SK-N-SH treated with all-trans-retinoic acid at 6 μM for 48 hours (cell line): ENCODE data around the gene TRIP6.

Source experiments
- ATAC-seq: fragments of 200-7000 bp; cut with Tn5 transposase; 3 replicates; pipeline ENCODE4 v1.9.1; 2020; ENCODE audit warnings: mild to moderate bottlenecking, moderate library complexity
- ARNTL ChIP-seq: fragments of 450-650 bp; formaldehyde crosslinking; IDR thresholded peaks from 2 replicates; pipeline ENCODE4 v1.5.0; 2020; ENCODE audit warnings: low read depth, mild to moderate bottlenecking, moderate library complexity, borderline replicate concordance
- CREB5 ChIP-seq: fragments of 250-450 bp; sonication (Bioruptor Pico); IDR thresholded peaks from 2 replicates; pipeline ENCODE4 v1.5.1; 2020; ENCODE audit warnings: low read depth, mild to moderate bottlenecking, moderate library complexity
- CSDC2 ChIP-seq: fragments of 250-450 bp; sonication (Bioruptor Pico); IDR thresholded peaks from 2 replicates; pipeline ENCODE4 v1.5.0; 2020; ENCODE audit warnings: mild to moderate bottlenecking, moderate library complexity
- CSRNP3 ChIP-seq: fragments of 250-450 bp; sonication (Bioruptor Pico); IDR thresholded peaks from 2 replicates; pipeline ENCODE4 v1.5.1; 2021; ENCODE audit warnings: mild to moderate bottlenecking, moderate library complexity
- ESRRG ChIP-seq: fragments of 250-450 bp; sonication (Bioruptor Pico); IDR thresholded peaks from 2 replicates; pipeline ENCODE4 v1.6.1; 2021; ENCODE audit warnings: mild to moderate bottlenecking
- GLIS3 ChIP-seq: fragments of 250-450 bp; sonication (Bioruptor Pico); IDR thresholded peaks from 2 replicates; pipeline ENCODE4 v1.5.0; 2020; ENCODE audit warnings: mild to moderate bottlenecking, moderate library complexity
- ISL1 ChIP-seq: fragments of 250-450 bp; sonication (Bioruptor Pico); IDR thresholded peaks from 2 replicates; pipeline ENCODE4 v2.1.2; 2022; ENCODE audit warnings: mild to moderate bottlenecking, moderate library complexity
- OSR1 ChIP-seq: fragments of 250-450 bp; sonication (Bioruptor Pico); IDR thresholded peaks from 2 replicates; pipeline ENCODE4 v1.8.0; 2022; ENCODE audit warnings: moderate library complexity, mild to moderate bottlenecking, inconsistent platforms
- PATZ1 ChIP-seq: fragments of 250-450 bp; sonication (Bioruptor Pico); IDR thresholded peaks from 2 replicates; pipeline ENCODE4 v1.8.0; 2020; ENCODE audit warnings: mild to moderate bottlenecking, moderate library complexity, borderline replicate concordance
- POU6F1 ChIP-seq: fragments of 250-450 bp; sonication (Bioruptor Pico); IDR thresholded peaks from 2 replicates; pipeline ENCODE4 v1.8.0; 2021; ENCODE audit warnings: low read depth, mild to moderate bottlenecking, moderate library complexity, borderline replicate concordance
- PPARA ChIP-seq: fragments of 250-450 bp; sonication (Bioruptor Pico); IDR thresholded peaks from 2 replicates; pipeline ENCODE4 v1.5.0; 2020; ENCODE audit warnings: mild to moderate bottlenecking, borderline replicate concordance
- SNAI2 ChIP-seq: fragments of 250-450 bp; sonication (Bioruptor Pico); IDR thresholded peaks from 2 replicates; pipeline ENCODE4 v1.5.0; 2020; ENCODE audit warnings: mild to moderate bottlenecking, moderate library complexity
- TCF4 ChIP-seq: fragments of 250-450 bp; sonication (Bioruptor Pico); IDR thresholded peaks from 2 replicates; pipeline ENCODE4 v1.8.0; 2021; ENCODE audit warnings: mild to moderate bottlenecking, moderate library complexity, borderline replicate concordance
- TOX ChIP-seq: fragments of 250-450 bp; sonication (Bioruptor Pico); IDR thresholded peaks from 2 replicates; pipeline ENCODE4 v1.8.0; 2021; ENCODE audit warnings: mild to moderate bottlenecking, moderate library complexity, borderline replicate concordance
- TSHZ2 ChIP-seq: fragments of 250-450 bp; sonication (Bioruptor Pico); IDR thresholded peaks from 2 replicates; pipeline ENCODE4 v1.5.0; 2020; ENCODE audit warnings: mild to moderate bottlenecking, moderate library complexity
- ZFP30 ChIP-seq: fragments of 450-650 bp; formaldehyde crosslinking; IDR thresholded peaks from 2 replicates; pipeline ENCODE4 v1.5.0; 2022; ENCODE audit warnings: mild to moderate bottlenecking, moderate library complexity
- ZNF565 ChIP-seq: fragments of 450-650 bp; formaldehyde crosslinking; conservative IDR thresholded peaks from 2 replicates; pipeline ENCODE4 v1.5.0; 2020; ENCODE audit warnings: low read depth, mild to moderate bottlenecking, moderate library complexity
- ZNF70 ChIP-seq: fragments of 450-650 bp; formaldehyde crosslinking; IDR thresholded peaks from 2 replicates; pipeline ENCODE4 v1.5.0; 2020; ENCODE audit warnings: mild to moderate bottlenecking, moderate library complexity
- ZNF8 ChIP-seq: fragments of 450-650 bp; formaldehyde crosslinking; IDR thresholded peaks from 2 replicates; pipeline ENCODE4 v1.5.0; 2020; ENCODE audit warnings: mild to moderate bottlenecking, moderate library complexity

TRIP6 gene

GRCh38 chr7:100879685-100880261 is 12.6 kb downstream of the TRIP6 start:
- TF ChIP-seq TCF4 (no peak), SNAI2 (CRISPR knock-in tag) (no peak), ZNF70 (CRISPR knock-in tag) (no peak), TSHZ2 (CRISPR knock-in tag) (no peak), TOX (CRISPR knock-in tag) (no peak), ISL1 (no peak), ZFP30 (CRISPR knock-in tag) (no peak)
- ATAC-seq: no peak

GRCh38 chr7:100880645-100881044 is 13.5 kb downstream of the TRIP6 start:
- ATAC-seq: no peak
- no peak for TF ChIP-seq ARNTL
- TF ChIP-seq ESRRG (CRISPR knock-in tag): no peak
- TF ChIP-seq PATZ1 (CRISPR knock-in tag): no peak
- TF ChIP-seq ZNF8: no peak
- no peak for TF ChIP-seq GLIS3
- no peak for TF ChIP-seq POU6F1 (CRISPR knock-in tag)
- no peak for TF ChIP-seq ZNF565
- no peak for TF ChIP-seq SNAI2 (CRISPR knock-in tag)
- no peak for TF ChIP-seq CREB5 (CRISPR knock-in tag)
- no peak for TF ChIP-seq CSRNP3 (CRISPR knock-in tag)
- no peak for TF ChIP-seq CSDC2 (CRISPR knock-in tag)
- TF ChIP-seq PPARA: no peak

- ATAC-seq: no peak
- no peak for TF ChIP-seq TOX (CRISPR knock-in tag)
Observed at GRCh38 chr7:100881136-100881535, 13.9 kb downstream of the TRIP6 start.

GRCh38 chr7:100882201-100882600 is 15.0 kb downstream of the TRIP6 start:
- TF ChIP-seq POU6F1 (CRISPR knock-in tag) (no peak), CREB5 (CRISPR knock-in tag) (no peak), ZFP30 (CRISPR knock-in tag) (no peak), CSDC2 (CRISPR knock-in tag) (no peak), ZNF8 (no peak), OSR1 (CRISPR knock-in tag) (no peak)
- ATAC-seq: no peak
